Stomach (tissue), 4 donors: Measurements from ENCODE around the gene NFIX.

Source experiments
- CTCF ChIP-seq, 7 experiments: fragments of 450-650 bp in 4 of 7; fragments of 200-600 bp in 3 of 7; sonication (generic) in 3 of 7; IDR thresholded peaks; one replicate each; pipeline ENCODE4 v1.5.1; 2016 to 2019; ENCODE audit warnings: antibody characterized with exemption in 7 of 7, control low read depth in 2 of 7, mild to moderate bottlenecking in 1 of 7
- POLR2A ChIP-seq, 4 donors: fragments of 450-650 bp; IDR thresholded peaks; one replicate each; pipeline ENCODE4 v1.6.1; 2016; ENCODE audit warnings: antibody characterized with exemption in 4 of 4, control low read depth in 2 of 4, mild to moderate bottlenecking in 1 of 4, moderate library complexity in 1 of 4

- no peak for TF ChIP-seq POLR2A (IDR thresholded peaks at IDR 0.05)
- TF ChIP-seq CTCF (IDR thresholded peaks at IDR 0.05) = no peak
Observed at GRCh38 chr19:12946092-12946721, 49.1 kb upstream of the NFIX start.
